GM23338 (cell line): ENCODE data around the gene ZC3H7A. TPM values are rescaled to one million over a fixed set of nuclear protein-coding genes. Genes with fewer than 3 reads are reported as not detected.

ENCODE experiments used
- ATAC-seq: fragments of 200-7000 bp; cut with Tn5 transposase; 3 replicates; pipeline ENCODE4 v1.9.1; 2020
- DNase-seq: peaks from one replicate; pipeline ENCODE4 v3.0.0-alpha.2; 2015; ENCODE audit warnings: low spot score
- H2AFZ ChIP-seq: fragments of 200-600 bp; sonication (generic); 2 replicates; pipeline ENCODE4 v1.8.0; 2016; ENCODE audit warnings: antibody characterized with exemption, mild to moderate bottlenecking, moderate library complexity
- H3F3A ChIP-seq: fragments of 200-600 bp; sonication (generic); replicated peaks from 2 replicates; pipeline ENCODE4 v1.8.0; 2017; ENCODE audit warnings: antibody characterized with exemption, mixed run types, low read depth
- H3K27ac ChIP-seq: fragments of 200-600 bp; sonication (generic); 2 replicates; pipeline ENCODE4 v1.6.1; 2016; ENCODE audit warnings: low read depth
- H3K27me3 ChIP-seq: fragments of 200-600 bp; sonication (generic); 2 replicates; pipeline ENCODE4 v1.8.0; 2016; ENCODE audit warnings: mild to moderate bottlenecking, mixed run types, moderate library complexity; ENCODE audit not compliant: insufficient read depth
- H3K36me3 ChIP-seq: fragments of 200-600 bp; sonication (generic); 2 replicates; pipeline ENCODE4 v1.8.0; 2016; ENCODE audit warnings: mild to moderate bottlenecking; ENCODE audit not compliant: insufficient read depth
- H3K4me1 ChIP-seq: fragments of 200-600 bp; sonication (generic); 2 replicates; pipeline ENCODE4 v1.8.0; 2016; ENCODE audit warnings: mild to moderate bottlenecking, moderate library complexity; ENCODE audit not compliant: insufficient read depth
- H3K4me2 ChIP-seq: fragments of 200-600 bp; sonication (generic); 2 replicates; pipeline ENCODE4 v1.7.1; 2017; ENCODE audit warnings: mixed run types
- H3K4me3 ChIP-seq: fragments of 200-600 bp; sonication (generic); 2 replicates; pipeline ENCODE4 v1.6.1; 2016; ENCODE audit warnings: mixed run types
- H3K79me2 ChIP-seq: fragments of 200-600 bp; sonication (generic); replicated peaks from 2 replicates; pipeline ENCODE4 v1.8.0; 2017; ENCODE audit warnings: mild to moderate bottlenecking; ENCODE audit not compliant: insufficient read depth
- H3K9me2 ChIP-seq: fragments of 200-600 bp; sonication (generic); 2 replicates; pipeline ENCODE4 v1.8.0; 2017; ENCODE audit not compliant: insufficient read depth
- H4K20me1 ChIP-seq: fragments of 200-600 bp; sonication (generic); replicated peaks from 2 replicates; pipeline ENCODE4 v1.8.0; 2017; ENCODE audit warnings: mild to moderate bottlenecking; ENCODE audit not compliant: insufficient read depth
- H3K27ac Mint-ChIP-seq: 2 replicates; pipeline ENCODE4 v1.8.0; 2020; ENCODE audit warnings: inconsistent platforms, mild to moderate bottlenecking, moderate library complexity, mixed read lengths
- H3K27me3 Mint-ChIP-seq: 3 replicates; pipeline ENCODE4 v1.8.0; 2022; ENCODE audit warnings: low read depth, mild to moderate bottlenecking, moderate library complexity, mixed read lengths, inconsistent platforms; ENCODE audit not compliant: insufficient read depth, poor library complexity
- H3K36me3 Mint-ChIP-seq: 3 replicates; pipeline ENCODE4 v1.8.0; 2021; ENCODE audit warnings: low read depth, mild to moderate bottlenecking, inconsistent platforms, moderate library complexity, mixed read lengths
- H3K4me1 Mint-ChIP-seq: 3 replicates; pipeline ENCODE4 v1.8.0; 2020; ENCODE audit warnings: mild to moderate bottlenecking, inconsistent platforms, mixed read lengths
- H3K4me3 Mint-ChIP-seq: 3 replicates; pipeline ENCODE4 v1.8.0; 2021; ENCODE audit warnings: moderate library complexity, mild to moderate bottlenecking, inconsistent platforms, mixed read lengths
- H3K9me3 Mint-ChIP-seq: 3 replicates; pipeline ENCODE4 v1.8.0; 2020; ENCODE audit warnings: moderate library complexity, mild to moderate bottlenecking, inconsistent platforms, mixed read lengths
- CREB1 ChIP-seq: fragments of 250-450 bp; sonication (Bioruptor Pico); IDR thresholded peaks from 2 replicates; pipeline ENCODE4 v1.5.0; 2020; ENCODE audit warnings: low read depth, mild to moderate bottlenecking, moderate library complexity
- CTCF ChIP-seq, 2 experiments: fragments of 200-600 bp in 1 of 2; sonication (generic) in 1 of 2; conservative IDR thresholded peaks; 2 replicates each; pipeline versions ENCODE4 v1.5.1 to v1.6.1; 2016 to 2017; ENCODE audit warnings: antibody characterized with exemption in 2 of 2, low read depth in 2 of 2, mild to moderate bottlenecking in 2 of 2, moderate library complexity in 1 of 2
- ETS1 ChIP-seq: IDR thresholded peaks from 2 replicates; pipeline ENCODE4 v1.6.1; 2016; ENCODE audit warnings: antibody characterized with exemption
- EZH2 ChIP-seq: fragments of 200-600 bp; sonication (generic); IDR thresholded peaks from one replicate; pipeline ENCODE4 v1.8.0; 2017; ENCODE audit warnings: antibody characterized with exemption, mild to moderate bottlenecking, low read depth; ENCODE audit not compliant: unreplicated experiment
- EZH2phosphoT487 ChIP-seq: fragments of 200-600 bp; sonication (generic); IDR thresholded peaks from one replicate; pipeline ENCODE4 v1.8.1; 2018; ENCODE audit warnings: antibody characterized with exemption; ENCODE audit not compliant: unreplicated experiment
- JUNB ChIP-seq: IDR thresholded peaks from one replicate; pipeline ENCODE4 v1.6.1; 2016; ENCODE audit warnings: antibody characterized with exemption; ENCODE audit not compliant: unreplicated experiment
- NANOG ChIP-seq: IDR thresholded peaks from 2 replicates; pipeline ENCODE4 v1.6.1; 2016; ENCODE audit warnings: antibody characterized with exemption, borderline replicate concordance
- POLR2AphosphoS5 ChIP-seq: IDR thresholded peaks from 2 replicates; pipeline ENCODE4 v1.6.1; 2016; ENCODE audit warnings: antibody characterized with exemption, low read depth
- REST ChIP-seq: IDR thresholded peaks from one replicate; pipeline ENCODE4 v1.6.1; 2018; ENCODE audit warnings: antibody characterized with exemption; ENCODE audit not compliant: unreplicated experiment
- STAT1 ChIP-seq: IDR thresholded peaks from one replicate; pipeline ENCODE4 v1.6.1; 2016; ENCODE audit warnings: antibody characterized with exemption; ENCODE audit not compliant: unreplicated experiment
- ZNF114 ChIP-seq: fragments of 250-450 bp; sonication (Bioruptor Pico); IDR thresholded peaks from 2 replicates; pipeline ENCODE4 v1.5.0; 2020; ENCODE audit warnings: mild to moderate bottlenecking, moderate library complexity
- ZNF331 ChIP-seq: fragments of 250-450 bp; sonication (Bioruptor Pico); IDR thresholded peaks from 2 replicates; pipeline ENCODE4 v1.5.0; 2020; ENCODE audit warnings: low read depth, mild to moderate bottlenecking, moderate library complexity
- ZNF462 ChIP-seq: fragments of 250-450 bp; sonication (Bioruptor Pico); IDR thresholded peaks from 2 replicates; pipeline ENCODE4 v1.5.0; 2020; ENCODE audit warnings: mild to moderate bottlenecking, moderate library complexity
- polyA plus RNA-seq: library from polyadenylated mRNA; unstranded; fragments of >200 nt; fragmentation: Nextera tagmentation; extraction: Ambion mirVana; gene quantifications from 2 replicates; pipeline ENCODE4 v1.2.1, GENCODE V29; 2016
- total RNA-seq: library from RNA; depleted of rRNA; stranded (reverse); fragments of >200 nt; shearing (Covaris generic); gene quantifications from 2 replicates; pipeline ENCODE4 v1.2.3, GENCODE V29; 2014

Gene ZC3H7A
- total and polyA plus RNA-seq, 2 experiments from 2014 or later, result 32.7 to 42.2 TPM

- Histone ChIP-seq H3K9me2 (no peaks in the 10 kb centered on the region), H4K20me1 (0 out of 2 replicates have a peak, but pooled peaks cover 5% of the 10 kb centered on the region), H3K27me3 (no peaks in the 10 kb centered on the region), H2AFZ (no peak overlapping the region), H3K79me2 (no peaks in the 10 kb centered on the region), H3K4me2 (no peak overlapping the region), H3F3A (no peaks in the 10 kb centered on the region), H3K4me1 (0 out of 2 replicates have a peak, but pooled peaks cover under 1% of the 10 kb centered on the region), H3K4me3 (no peak overlapping the region), H3K36me3 (no peaks in the 10 kb centered on the region), H3K27ac (no peak overlapping the region)
- ATAC-seq (no peak), DNase-seq (no peak)
- no peak overlapping the region for H3K4me3 Mint-ChIP-seq
- peaks cover 3% of the 10 kb centered on the region for H3K27me3 Mint-ChIP-seq
- no peaks in the 10 kb centered on the region for H3K4me1 Mint-ChIP-seq
- H3K27ac Mint-ChIP-seq, result no peak overlapping the region
- H3K36me3 Mint-ChIP-seq, result no peaks in the 10 kb centered on the region; the same call in 2 of the 3 replicates
- TF ChIP-seq NANOG (no peak), REST (no peak), ZNF331 (CRISPR knock-in tag) (no peak), STAT1 (no peak), JUNB (no peak), ZNF114 (CRISPR knock-in tag) (no peak), POLR2AphosphoS5 (no peak), ZNF462 (CRISPR knock-in tag) (no peak), ETS1 (no peak), EZH2phosphoT487 (no peak), EZH2 (no peak), CTCF (conservative IDR thresholded peaks at IDR 0.05; ENCODE audit: low read depth in 2 of 2) (no peak), CREB1 (no peak)
- H3K9me3 Mint-ChIP-seq, result no peaks in the 10 kb centered on the region
Observed at GRCh38 chr16:11712122-11712521, 84.9 kb downstream of the ZC3H7A start.
